Measurements from ENCODE around the gene USP10.

USP10 gene

GRCh38 chr16:84715854-84716253, 16.1 kb downstream of the USP10 start:
- no peak for TF ChIP-seq CTCF (IDR thresholded peaks at IDR 0.05; ENCODE audit: low read depth, low read length)
- in situ Hi-C loops (cut with HindIII; ENCODE audit: low sequenced_read_pairs) = no loop called here
- no peak for DNase-seq (ENCODE audit: low read depth, low spot score)
- no peak overlapping the region for H3K4me3 ChIP-seq (ENCODE audit: low read depth, low read length)

- in situ Hi-C loops (cut with HindIII; ENCODE audit: low sequenced_read_pairs) = no loop called here
Measured at GRCh38 chr16:84716740-84717139, 16.9 kb downstream of the USP10 start.

GRCh38 chr16:84717484-84717883, 17.7 kb downstream of the USP10 start:
- in situ Hi-C loops (cut with HindIII; ENCODE audit: low sequenced_read_pairs) = no loop called here
- no peak for TF ChIP-seq CTCF (IDR thresholded peaks at IDR 0.05; ENCODE audit: low read depth, low read length)
- DNase-seq (ENCODE audit: low read depth, low spot score) = no peak
- H3K4me3 ChIP-seq (ENCODE audit: low read depth, low read length) = no peak overlapping the region

More at GRCh38 chr16:84716740-84717139, 16.9 kb downstream of the USP10 start:
- no peak overlapping the region for H3K4me3 ChIP-seq (ENCODE audit: low read depth, low read length)
- TF ChIP-seq CTCF (IDR thresholded peaks at IDR 0.05; ENCODE audit: low read depth, low read length) = no peak
- no peak for DNase-seq (ENCODE audit: low read depth, low spot score)

- peak; percentile 65 for DNase-seq (ENCODE audit: low read depth, low spot score)
- H3K4me3 ChIP-seq (ENCODE audit: low read depth, low read length) = no peak overlapping the region
- in situ Hi-C loops (cut with HindIII; ENCODE audit: low sequenced_read_pairs) = no loop called here
- no peak for TF ChIP-seq CTCF (IDR thresholded peaks at IDR 0.05; ENCODE audit: low read depth, low read length)
Measured at GRCh38 chr16:84720177-84720579, 20.4 kb downstream of the USP10 start.

- DNase-seq (ENCODE audit: low read depth, low spot score) = no peak
- in situ Hi-C loops (cut with HindIII; ENCODE audit: low sequenced_read_pairs) = no loop called here
- TF ChIP-seq CTCF (IDR thresholded peaks at IDR 0.05; ENCODE audit: low read depth, low read length) = no peak
- no peak overlapping the region for H3K4me3 ChIP-seq (ENCODE audit: low read depth, low read length)
Measured at GRCh38 chr16:84722068-84722467, 22.3 kb downstream of the USP10 start.

- H3K4me3 ChIP-seq (ENCODE audit: low read depth, low read length) = no peak overlapping the region
- TF ChIP-seq CTCF (IDR thresholded peaks at IDR 0.05; ENCODE audit: low read depth, low read length) = no peak
- no peak for DNase-seq (ENCODE audit: low read depth, low spot score)
- in situ Hi-C loops (cut with HindIII; ENCODE audit: low sequenced_read_pairs) = no loop called here
Measured at GRCh38 chr16:84723906-84724305, 24.1 kb downstream of the USP10 start.

Measured in astrocyte of the spinal cord (primary cell).